ENCODE measurements around the gene SLC39A13.
A peak's percentile ranks its signal among the peaks of the same experiment; 100 is the strongest.

SLC39A13 gene

GRCh38 chr11:47433157-47433556 is 24.8 kb downstream of the SLC39A13 start:
- no peak for DNase-seq

DNA sequence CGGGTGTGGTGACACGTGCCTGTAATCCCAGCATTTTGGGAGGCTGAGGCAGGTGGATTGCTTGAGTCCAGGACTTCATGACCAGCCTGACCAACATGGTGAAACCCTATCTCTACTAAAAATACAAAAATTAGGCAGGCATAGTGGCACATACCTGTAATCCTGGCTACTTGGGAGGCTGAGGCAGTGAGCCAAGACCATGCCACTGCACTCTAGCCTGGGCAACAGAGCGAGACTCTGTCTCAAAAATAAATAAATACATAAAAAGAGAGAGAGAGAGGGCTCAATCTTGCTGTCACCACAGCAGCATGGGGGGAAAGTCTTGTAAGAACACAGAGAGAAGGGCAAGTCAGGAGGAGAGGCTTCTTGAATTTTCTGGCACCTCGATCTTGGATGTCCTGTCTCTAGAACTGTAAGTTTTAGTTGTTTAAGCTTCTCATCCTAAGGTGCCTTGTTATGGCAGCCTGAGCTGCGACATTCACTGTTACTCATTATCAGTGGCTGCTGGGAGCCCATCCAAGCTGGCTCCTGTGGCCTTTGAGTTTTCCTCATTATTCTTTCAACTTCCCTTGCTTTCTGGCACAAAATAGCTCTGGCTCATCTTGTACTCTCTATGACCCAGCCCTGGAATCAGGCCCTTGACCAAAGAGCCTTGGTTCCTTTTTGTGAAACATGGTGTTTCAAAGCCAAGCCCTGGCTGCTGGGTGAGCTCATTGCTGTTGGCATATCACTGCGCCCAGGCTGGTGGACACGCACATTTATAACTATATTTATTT is 25.8 kb downstream of the SLC39A13 start:
- no peak for DNase-seq

DNA sequence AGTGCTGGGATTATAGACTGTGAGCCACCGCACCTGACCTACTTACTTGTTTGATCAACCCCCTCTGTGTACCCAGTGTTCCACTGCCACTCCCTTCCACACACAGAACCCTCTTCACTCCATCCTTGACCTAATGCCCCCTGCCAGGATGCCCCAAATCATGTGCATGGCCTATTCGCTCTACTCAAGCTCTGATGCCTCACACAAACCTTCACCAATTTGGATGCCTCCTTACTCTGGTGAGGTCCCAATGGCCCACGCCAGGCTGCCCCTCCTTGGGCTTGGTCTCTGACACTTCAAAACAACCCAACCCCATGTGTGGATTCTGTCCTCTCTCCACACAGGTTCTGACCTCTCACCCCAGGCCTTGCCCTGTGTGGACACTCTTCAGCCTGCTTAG is 27.3 kb downstream of the SLC39A13 start:
- no peak for DNase-seq

DNA sequence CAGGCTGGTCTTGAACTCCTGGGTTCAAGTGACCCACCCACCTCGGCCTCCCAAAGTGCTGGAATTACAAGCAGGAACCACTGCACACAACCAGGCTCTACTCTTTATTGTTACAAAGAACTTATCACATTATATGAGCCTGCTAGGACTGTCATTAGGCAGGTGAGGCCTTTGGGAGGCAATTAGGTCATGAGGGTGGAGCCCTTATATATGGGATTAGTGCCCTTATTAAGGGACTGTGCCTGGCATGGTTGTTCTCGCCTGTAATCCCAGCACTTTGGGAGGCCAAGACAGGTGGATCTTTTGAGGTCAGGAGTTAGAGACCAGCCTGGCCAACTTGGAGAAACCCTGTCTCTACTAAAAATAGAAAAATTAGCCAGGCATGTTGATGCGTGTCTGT is 28.3 kb downstream of the SLC39A13 start:
- no peak for DNase-seq

- no peak for DNase-seq
Measured at GRCh38 chr11:47437218-47437745, 28.9 kb downstream of the SLC39A13 start.

DNA sequence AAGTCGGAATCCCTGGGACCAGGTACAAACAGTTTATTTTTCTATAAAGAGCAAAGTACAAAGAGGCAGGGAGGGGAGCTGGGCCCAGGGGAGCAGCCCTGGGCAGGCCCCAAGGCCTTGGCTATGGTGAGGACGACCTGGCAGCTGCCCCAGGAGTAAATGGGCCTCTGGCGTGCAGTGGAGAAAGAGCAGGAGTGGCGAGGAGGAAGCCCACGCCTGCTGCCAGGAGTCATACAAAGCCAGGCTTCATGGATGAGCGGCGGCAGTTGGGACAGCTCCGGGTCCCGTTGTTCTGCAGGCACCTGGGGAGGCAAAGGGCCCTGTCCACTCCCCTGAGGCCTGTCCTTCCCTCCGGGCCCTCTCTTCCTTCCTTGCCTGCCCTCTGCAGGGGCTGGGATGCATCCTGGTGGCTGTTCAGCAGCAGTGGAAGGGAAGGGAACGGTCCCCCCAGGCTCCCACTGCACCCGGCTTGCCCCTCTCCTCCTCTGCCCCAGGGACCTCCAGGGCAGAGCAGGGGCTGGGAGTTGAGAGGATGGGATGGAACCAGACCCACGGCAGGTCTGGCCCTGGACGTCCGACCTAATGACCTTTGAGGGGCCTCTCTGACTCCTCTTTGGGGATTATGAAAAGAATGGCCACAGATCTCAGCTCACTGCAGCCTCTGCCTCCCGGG is 29.5 kb downstream of the SLC39A13 start:
- DNase-seq = no peak

DNA sequence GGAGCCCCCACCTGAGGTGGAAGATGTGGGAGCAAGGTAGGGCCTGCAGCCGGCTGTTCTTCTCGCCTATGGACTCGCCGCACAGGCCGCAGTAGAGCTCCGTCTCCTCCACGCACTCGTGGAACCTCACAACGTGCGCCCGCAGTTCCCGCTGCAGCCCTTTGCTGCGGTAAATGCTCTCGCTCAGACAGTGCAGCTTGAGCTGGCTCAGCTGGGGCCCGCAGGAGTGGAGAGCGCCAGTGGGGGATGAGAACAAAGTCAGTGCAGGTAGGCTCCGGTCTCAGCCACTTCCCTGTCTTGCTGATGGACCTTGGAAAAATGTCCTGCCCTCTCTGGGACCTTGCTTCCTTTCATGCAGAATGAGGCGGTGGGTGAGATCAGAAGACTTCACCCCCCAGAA is 30.3 kb downstream of the SLC39A13 start:
- no peak for DNase-seq

DNA sequence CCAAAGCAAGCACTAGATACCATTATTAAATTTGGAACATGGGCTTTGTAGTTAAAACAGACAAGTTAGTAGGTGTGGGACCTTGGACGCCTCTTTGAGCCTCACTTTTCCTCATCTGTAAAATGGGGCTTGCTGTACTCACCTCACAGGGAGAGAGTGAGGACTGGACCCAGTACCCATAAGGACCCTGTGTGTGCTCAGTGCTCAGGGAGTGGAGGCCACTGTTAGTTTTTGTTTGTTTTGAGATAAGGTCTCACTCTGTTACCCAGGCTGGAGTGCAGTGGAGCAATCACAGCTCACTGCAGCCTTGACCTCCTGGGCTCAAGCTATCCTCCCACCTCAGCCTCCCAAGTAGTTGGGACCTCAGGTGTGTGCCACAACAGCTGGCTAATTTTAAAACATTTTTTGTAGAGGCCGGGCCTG is 31.7 kb downstream of the SLC39A13 start:
- no peak for DNase-seq

GRCh38 chr11:47441421-47441820 is 33.0 kb downstream of the SLC39A13 start:
- no peak for DNase-seq

GRCh38 chr11:47442514-47442913 is 34.1 kb downstream of the SLC39A13 start:
- DNase-seq = no peak

DNA sequence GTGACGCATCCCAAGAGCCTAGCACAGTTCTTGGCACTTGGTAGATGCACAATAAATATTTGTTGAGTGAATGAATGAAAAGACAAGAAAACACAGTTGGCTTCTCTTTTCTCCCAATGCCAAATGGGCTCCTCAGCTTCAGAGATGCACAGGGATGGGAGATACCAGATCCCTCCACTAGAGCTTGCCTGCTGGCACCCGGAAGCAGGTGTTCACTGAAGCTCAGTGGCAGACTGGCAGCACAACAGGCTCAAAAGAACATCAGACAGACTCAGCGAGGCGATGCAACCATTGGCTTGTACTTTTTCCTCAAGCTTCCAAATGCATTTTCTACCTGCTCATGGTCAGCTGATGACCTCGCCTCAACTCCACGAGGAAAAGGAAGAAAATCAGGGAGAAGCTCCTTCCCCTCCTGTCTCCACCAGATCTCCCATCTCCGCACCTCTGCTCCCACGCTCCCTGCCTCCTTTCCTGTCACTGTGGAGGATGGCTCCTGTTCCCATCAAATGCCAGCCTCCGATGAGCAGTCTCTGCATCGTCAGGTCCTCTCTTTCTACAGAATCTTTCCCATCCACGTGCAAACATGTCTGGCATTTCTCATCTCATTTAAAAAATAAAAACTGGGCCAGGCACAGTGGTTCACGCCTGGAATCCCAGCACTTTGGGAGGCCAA is 34.8 kb downstream of the SLC39A13 start:
- no peak for DNase-seq

- DNase-seq = no peak
Measured at GRCh38 chr11:47443817-47444216, 35.4 kb downstream of the SLC39A13 start.

- no peak for DNase-seq
Measured at GRCh38 chr11:47445840-47446239, 37.5 kb downstream of the SLC39A13 start.

GRCh38 chr11:47446833-47447232 is 38.4 kb downstream of the SLC39A13 start:
- no peak for DNase-seq

GRCh38 chr11:47447906-47448305 is 39.5 kb downstream of the SLC39A13 start:
- DNase-seq = no peak

DNA sequence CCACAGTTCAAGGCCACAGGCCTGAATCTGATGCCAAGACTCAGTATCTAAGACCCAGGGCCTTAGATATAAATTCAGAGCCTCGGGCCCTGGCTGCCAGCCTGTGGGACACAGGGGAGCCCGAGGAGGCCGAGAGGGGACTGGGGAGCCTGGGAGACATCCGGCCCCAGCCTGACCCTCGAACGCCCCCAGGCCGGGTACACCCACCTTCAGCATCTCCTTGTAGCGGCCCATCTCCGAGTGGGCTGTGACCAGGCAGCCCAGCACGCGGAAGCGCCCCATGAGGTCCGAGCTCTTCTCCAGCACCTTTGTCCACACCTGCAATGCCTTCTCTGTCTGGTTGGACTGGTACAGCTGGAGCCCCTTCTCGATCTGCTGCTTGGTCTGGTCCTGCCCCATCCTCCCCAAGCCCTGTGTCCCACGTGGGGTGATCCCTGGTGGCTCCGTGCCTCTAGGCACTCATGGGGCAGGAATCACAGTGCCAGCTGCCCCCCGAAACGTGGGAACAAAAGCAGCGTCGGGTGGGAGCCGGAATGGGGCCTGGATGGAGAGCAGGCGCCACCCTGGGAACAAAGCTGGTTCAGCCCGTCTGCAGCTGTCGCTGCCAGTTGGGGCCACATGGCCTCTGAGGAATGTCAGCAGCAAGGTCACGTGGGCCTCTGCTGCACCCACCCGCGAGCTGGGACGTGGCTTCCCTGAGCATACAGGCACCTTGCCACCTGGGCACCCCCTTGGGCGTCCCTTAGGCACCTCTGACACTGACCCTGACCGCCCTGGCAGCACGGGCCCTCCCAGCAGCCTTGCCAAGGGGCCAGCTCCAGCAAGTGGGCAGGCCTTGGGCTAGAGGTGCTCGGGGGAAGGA is 40.4 kb downstream of the SLC39A13 start, which contains the start of gene RAPSN:
Gene RAPSN, minus strand, starts transcription at position 571 of the 862 bp plus-strand sequence. Its CDS starts 172 bp downstream, at position 399.
- no peak for DNase-seq

DNA sequence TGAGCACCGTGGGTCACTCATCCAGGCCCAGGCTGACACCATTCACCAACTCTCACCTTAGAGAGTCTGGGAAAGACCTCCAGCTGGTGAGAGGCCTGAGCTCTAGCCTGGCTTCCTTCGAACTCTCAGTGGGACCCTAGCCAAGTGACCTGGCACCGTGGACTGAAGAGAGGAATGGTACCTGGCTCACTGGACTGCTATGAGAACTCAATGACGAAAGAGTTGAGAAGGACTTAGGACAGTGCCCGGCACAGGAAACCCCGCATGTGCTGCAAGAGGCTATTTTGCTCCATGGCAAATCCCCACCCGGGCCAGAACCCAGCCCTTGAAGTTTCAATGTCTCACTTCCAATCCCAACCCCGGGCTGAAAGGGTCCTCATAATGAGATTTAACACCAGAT is 41.2 kb downstream of the SLC39A13 start:
- DNase-seq = no peak

DNA sequence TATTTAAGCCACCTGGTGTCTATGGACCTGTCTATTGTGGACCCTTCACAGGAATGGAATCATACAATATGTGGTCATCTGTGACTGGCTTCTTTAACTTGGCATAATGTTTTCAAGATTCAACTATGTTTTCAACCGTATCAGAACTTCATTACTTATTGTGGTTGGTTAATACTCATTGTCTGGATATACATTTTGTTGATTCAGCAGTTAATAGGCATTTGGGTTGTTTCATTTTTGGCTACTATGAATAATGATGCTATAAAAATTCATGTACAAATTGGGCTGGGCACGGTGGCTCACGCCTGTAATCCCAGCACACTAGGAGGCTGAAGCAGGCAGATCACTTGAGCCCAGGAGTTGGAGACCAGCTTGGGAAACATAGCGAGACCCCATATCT is 43.0 kb downstream of the SLC39A13 start:
- no peak for DNase-seq

DNA sequence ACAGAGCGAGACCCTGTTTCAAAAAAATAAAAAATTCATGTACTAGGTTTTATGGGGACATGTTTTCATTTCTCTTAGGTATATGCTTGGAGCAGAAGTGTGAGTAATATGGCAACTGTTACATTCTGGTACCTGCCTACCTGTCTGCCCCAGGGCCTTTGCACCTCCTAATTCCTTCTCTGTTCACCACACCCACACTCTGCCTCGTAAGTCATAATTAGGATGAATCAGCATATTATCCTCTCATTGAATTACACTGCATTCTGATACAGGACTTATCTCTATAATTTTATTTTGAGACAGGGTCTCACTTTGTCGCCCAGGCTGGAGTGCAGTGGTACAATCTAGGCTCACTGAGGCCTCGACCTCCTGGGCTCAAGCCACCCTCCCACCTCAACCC is 43.6 kb downstream of the SLC39A13 start:
- no peak for DNase-seq

- DNase-seq = no peak
Measured at GRCh38 chr11:47453365-47453764, 45.0 kb downstream of the SLC39A13 start.

DNA sequence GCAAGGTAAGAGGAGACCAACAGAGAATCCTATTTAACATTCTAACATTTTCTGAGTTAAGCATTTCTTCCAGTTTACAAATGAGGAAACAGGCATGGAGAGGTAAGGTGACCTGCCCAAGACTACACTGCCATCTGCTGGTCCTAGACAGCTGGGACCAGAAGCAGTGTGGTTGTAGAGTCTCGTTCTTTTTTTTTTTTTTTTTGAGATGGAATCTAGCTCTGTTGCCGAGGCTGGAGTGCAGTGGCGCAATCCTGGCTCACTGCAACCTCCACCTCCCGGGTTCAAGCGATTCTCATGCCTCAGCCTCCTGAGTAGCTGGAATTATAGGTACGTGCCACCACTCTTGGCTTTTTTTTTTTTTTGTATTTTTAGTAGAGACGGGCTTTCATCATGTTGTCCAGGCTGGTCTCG is 45.9 kb downstream of the SLC39A13 start:
- DNase-seq = peak; percentile 58 to 68

GRCh38 chr11:47460571-47461235 is 52.3 kb downstream of the SLC39A13 start:
- no peak for DNase-seq

All from inflammatory macrophage treated with lipopolysaccharide for 1 hour (primary cell).